Prostate gland (tissue), 2 donors: ENCODE data around the gene SMARCA5. TPM values are rescaled to one million over a fixed set of nuclear protein-coding genes. Genes with fewer than 3 reads are reported as not detected.
A peak's percentile ranks its signal among the peaks of the same experiment; 100 is the strongest.

Experiments
- DNase-seq: peaks from one replicate; pipeline ENCODE4 v3.0.0-alpha.2; 2019; ENCODE audit warnings: low spot score
- H3K27ac ChIP-seq, 2 donors: fragments of 200-600 bp; sonication (generic); 2 replicates each; pipeline ENCODE4 v1.5.1; 2017 to 2019
- H3K27me3 ChIP-seq: fragments of 200-600 bp; sonication (generic); replicated peaks from 2 replicates; pipeline ENCODE4 v1.5.1; 2019; ENCODE audit not compliant: insufficient read depth
- H3K36me3 ChIP-seq, 2 donors: fragments of 200-600 bp; sonication (generic); 1 replicate in 1 of 2; 2 replicates in 1 of 2; pipeline versions ENCODE4 v1.5.1 to v1.8.1; 2017 to 2019
- H3K4me1 ChIP-seq: fragments of 200-600 bp; sonication (generic); replicated peaks from 2 replicates; pipeline ENCODE4 v1.5.1; 2019
- H3K4me3 ChIP-seq, 2 donors: fragments of 200-600 bp; sonication (generic); 2 replicates each; pipeline ENCODE4 v1.5.1; 2017 to 2019
- H3K9me3 ChIP-seq: fragments of 200-600 bp; sonication (generic); 2 replicates; pipeline ENCODE4 v1.5.1; 2017
- POLR2A ChIP-seq: fragments of 450-650 bp; IDR thresholded peaks from one replicate; pipeline ENCODE4 v1.6.1; 2016; ENCODE audit warnings: antibody characterized with exemption, mild to moderate bottlenecking
- POLR2AphosphoS5 ChIP-seq: sonication (generic); formaldehyde crosslinking; IDR thresholded peaks from one replicate; pipeline ENCODE4 v1.6.1; 2017; ENCODE audit warnings: antibody characterized with exemption
- WGBS: methylation state at CpG from one replicate; pipeline ENCODE4 v1.1.5; 2018; 5-methylcytosine and 5-hydroxymethylcytosine counted together
- intact Hi-C: fragments of 100-400 bp; cut with DNase I; formaldehyde crosslinking; loops from one replicate; pipeline ENCODE4 v1.14.2; 2022
- total RNA-seq, 2 donors: library from RNA; depleted of rRNA; stranded (reverse); fragments of >200 nt; gene quantifications; one replicate each; pipeline ENCODE4 v1.1.0, GENCODE V29; 2016
- TF ChIP-seq, protein P1 (sequence below), 4 experiments: fragments of 200-600 bp in 2 of 4; fragments of 450-650 bp in 2 of 4; sonication (generic) in 2 of 4; IDR thresholded peaks; 1 replicate in 3 of 4; 2 replicates in 1 of 4; pipeline ENCODE4 v1.5.1; 2016 to 2019; ENCODE audit warnings: antibody characterized with exemption in 4 of 4, mild to moderate bottlenecking in 2 of 4, moderate library complexity in 2 of 4

The SMARCA5 gene
- total RNA-seq, 2 donors from 2014 or later = 36.7 to 62.5 TPM

DNA sequence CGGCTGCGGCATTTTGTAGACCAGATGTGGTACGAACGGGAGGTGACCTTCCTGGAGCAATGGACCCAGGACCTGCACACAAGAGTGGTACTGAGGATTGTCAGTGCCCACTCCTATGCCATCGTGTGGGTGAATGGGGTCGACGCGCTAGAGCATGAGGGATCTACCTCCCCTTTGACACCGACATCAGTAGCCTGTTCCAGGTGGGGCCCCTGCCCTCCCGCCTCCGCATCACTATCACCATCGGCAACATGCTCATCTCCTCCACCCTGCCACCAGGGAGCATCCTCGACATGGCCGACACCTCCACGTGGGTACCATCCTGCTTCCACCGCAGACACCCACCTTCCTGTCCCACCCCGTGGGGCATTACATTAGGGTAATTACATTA is 46.2 kb downstream of the SMARCA5 start:
- 68% methylated on average over 17 of the region's 17 CpGs for WGBS
- Histone ChIP-seq H3K4me1 (no peaks in the 10 kb centered on the region), H3K27me3 (no peaks in the 10 kb centered on the region), H3K9me3 (no peaks in the 10 kb centered on the region), H3K27ac (no peak overlapping the region), H3K4me3 (peak overlapping the region; percentile 44), H3K36me3 (no peaks in the 10 kb centered on the region)
- no peak for DNase-seq
- intact Hi-C loops = loop anchor here (10.0 kb wide), 1 partner anchor 355 kb away; no protein-coding TSS in a partner anchor
- TF ChIP-seq, protein P1, sequence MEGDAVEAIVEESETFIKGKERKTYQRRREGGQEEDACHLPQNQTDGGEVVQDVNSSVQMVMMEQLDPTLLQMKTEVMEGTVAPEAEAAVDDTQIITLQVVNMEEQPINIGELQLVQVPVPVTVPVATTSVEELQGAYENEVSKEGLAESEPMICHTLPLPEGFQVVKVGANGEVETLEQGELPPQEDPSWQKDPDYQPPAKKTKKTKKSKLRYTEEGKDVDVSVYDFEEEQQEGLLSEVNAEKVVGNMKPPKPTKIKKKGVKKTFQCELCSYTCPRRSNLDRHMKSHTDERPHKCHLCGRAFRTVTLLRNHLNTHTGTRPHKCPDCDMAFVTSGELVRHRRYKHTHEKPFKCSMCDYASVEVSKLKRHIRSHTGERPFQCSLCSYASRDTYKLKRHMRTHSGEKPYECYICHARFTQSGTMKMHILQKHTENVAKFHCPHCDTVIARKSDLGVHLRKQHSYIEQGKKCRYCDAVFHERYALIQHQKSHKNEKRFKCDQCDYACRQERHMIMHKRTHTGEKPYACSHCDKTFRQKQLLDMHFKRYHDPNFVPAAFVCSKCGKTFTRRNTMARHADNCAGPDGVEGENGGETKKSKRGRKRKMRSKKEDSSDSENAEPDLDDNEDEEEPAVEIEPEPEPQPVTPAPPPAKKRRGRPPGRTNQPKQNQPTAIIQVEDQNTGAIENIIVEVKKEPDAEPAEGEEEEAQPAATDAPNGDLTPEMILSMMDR (IDR thresholded peaks at IDR 0.05) = no peak
- no peak for TF ChIP-seq POLR2AphosphoS5
- TF ChIP-seq POLR2A = no peak

DNA sequence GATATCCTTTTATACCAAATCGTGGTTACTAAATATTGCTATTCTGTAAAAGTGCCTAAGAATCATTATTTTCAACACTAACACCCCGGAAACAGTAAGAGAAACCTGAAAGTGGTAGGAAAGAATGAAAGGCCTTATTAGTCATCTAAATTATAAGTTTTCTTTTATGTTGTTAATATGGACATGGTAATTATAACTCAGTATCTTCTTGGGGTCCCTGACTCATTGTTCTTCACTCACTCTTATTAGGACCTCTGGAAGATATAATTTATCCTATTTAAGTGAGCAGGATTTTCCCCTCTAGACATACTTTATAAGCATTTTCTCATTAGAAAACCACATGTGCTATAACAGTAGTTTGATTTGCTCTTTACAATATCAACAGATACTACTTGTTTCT is 51.0 kb downstream of the SMARCA5 start:
- H3K27me3 ChIP-seq = no peaks in the 10 kb centered on the region
- no peaks in the 10 kb centered on the region for H3K9me3 ChIP-seq
- no peak for DNase-seq
- no peak for TF ChIP-seq POLR2AphosphoS5
- no peak for TF ChIP-seq POLR2A
- TF ChIP-seq, protein P1 (IDR thresholded peaks at IDR 0.05) = no peak
- WGBS = 93% methylated on average over 2 of the region's 2 CpGs
- no peaks in the 10 kb centered on the region for H3K36me3 ChIP-seq
- H3K4me3 ChIP-seq = no peak overlapping the region
- no peak overlapping the region for H3K27ac ChIP-seq
- H3K4me1 ChIP-seq = no peaks in the 10 kb centered on the region
- intact Hi-C loops = no loop called here

DNA sequence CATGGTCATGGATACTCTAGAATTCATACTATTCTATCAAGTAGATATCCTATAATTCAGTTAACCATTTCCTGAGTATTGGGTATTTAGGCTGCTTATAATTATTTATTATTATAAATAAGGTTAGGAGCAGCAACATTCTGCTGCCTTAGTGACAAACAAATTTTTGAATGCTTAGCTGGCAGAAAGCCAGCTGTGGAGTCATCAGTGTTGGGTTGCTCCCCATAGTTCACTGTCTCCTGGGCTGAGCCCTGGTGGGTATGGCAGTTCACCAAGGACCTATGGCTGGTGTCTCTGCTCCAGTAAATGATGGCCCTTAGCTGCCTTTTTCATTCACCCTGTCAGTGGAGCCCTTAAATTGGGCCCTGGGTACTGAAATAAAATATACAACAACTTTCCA is 61.8 kb downstream of the SMARCA5 start:
- Histone ChIP-seq H3K4me3 (no peak overlapping the region), H3K27ac (no peak overlapping the region), H3K36me3 (no peaks in the 10 kb centered on the region), H3K27me3 (no peaks in the 10 kb centered on the region), H3K4me1 (no peaks in the 10 kb centered on the region), H3K9me3 (no peaks in the 10 kb centered on the region)
- DNase-seq = no peak
- TF ChIP-seq POLR2A (no peak), POLR2AphosphoS5 (no peak)
- TF ChIP-seq, protein P1 (IDR thresholded peaks at IDR 0.05) = no peak
- intact Hi-C loops = no loop called here

DNA sequence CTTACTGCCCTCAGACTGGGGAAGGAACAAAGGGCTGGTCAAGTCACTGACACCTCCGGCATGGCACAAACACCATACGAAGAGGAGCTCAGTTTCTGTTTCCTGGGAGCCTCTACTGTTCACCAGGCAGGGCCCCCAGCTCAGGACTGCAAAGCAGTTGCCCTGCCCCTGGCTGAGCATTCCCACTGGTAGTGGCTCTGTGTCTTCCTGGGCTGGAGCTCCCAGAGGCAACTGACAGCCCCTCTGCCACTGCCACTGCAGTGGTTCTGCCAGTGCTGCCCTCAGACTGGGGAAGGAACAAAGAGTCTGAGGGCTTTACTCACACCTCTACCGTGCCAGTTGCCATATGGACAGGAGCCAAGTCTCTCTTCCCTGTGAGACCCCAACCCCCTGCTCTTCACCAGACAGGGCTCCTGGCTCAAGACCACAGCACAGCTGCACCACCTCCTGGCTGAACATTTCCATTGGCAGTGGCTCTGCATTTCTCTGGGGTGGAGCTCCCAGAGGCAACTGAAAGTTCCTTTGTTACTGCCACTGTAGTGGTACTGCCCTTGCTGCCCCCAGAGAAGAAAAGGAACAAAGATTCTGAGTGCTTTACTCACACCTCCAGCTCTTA is 67.9 kb downstream of the SMARCA5 start:
- Histone ChIP-seq H3K4me3 (no peak overlapping the region), H3K36me3 (no peaks in the 10 kb centered on the region), H3K4me1 (no peaks in the 10 kb centered on the region), H3K9me3 (no peaks in the 10 kb centered on the region), H3K27me3 (no peaks in the 10 kb centered on the region), H3K27ac (no peak overlapping the region)
- intact Hi-C loops = no loop called here
- no peak for DNase-seq
- TF ChIP-seq POLR2A (no peak), POLR2AphosphoS5 (no peak)
- TF ChIP-seq, protein P1 (IDR thresholded peaks at IDR 0.05) = no peak
- 79% methylated on average over 3 of the region's 3 CpGs for WGBS

DNA sequence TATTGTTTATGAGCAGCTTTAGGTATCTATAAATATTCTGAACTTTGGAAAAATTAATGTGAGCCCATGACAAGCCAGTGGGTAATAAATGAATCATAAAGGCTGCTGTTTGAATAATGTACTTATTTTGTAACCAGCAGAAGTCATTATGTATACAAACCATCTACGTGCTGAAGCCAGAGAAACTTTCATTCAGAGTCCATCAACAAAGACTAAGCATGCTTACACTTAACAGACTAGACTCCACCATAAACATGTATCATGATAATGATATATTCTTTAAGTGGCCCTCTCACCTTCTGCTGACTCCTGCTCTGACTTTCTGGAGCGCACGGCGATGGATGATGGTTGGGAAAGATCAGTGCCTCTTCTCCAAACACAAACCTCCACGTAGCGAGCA is 72.0 kb downstream of the SMARCA5 start:
- intact Hi-C loops = no loop called here
- H3K27me3 ChIP-seq = no peaks in the 10 kb centered on the region
- WGBS = 87% methylated on average over 6 of the region's 6 CpGs

More for the DNA sequence above, 72.0 kb downstream of the SMARCA5 start:
- DNase-seq = no peak
- Histone ChIP-seq H3K27ac (no peak overlapping the region), H3K4me1 (no peaks in the 10 kb centered on the region), H3K9me3 (no peaks in the 10 kb centered on the region), H3K4me3 (no peak overlapping the region), H3K36me3 (no peaks in the 10 kb centered on the region)
- TF ChIP-seq, protein P1 (IDR thresholded peaks at IDR 0.05) = no peak
- TF ChIP-seq POLR2AphosphoS5 (no peak), POLR2A (no peak)
